ENCODE measurements around the gene PTPRN2. TPM values are rescaled to one million over a fixed set of nuclear protein-coding genes. Genes with fewer than 3 reads are reported as not detected.

The PTPRN2 gene
- total RNA-seq, 1 donor from 2014 or later = 15.4 TPM

DNA sequence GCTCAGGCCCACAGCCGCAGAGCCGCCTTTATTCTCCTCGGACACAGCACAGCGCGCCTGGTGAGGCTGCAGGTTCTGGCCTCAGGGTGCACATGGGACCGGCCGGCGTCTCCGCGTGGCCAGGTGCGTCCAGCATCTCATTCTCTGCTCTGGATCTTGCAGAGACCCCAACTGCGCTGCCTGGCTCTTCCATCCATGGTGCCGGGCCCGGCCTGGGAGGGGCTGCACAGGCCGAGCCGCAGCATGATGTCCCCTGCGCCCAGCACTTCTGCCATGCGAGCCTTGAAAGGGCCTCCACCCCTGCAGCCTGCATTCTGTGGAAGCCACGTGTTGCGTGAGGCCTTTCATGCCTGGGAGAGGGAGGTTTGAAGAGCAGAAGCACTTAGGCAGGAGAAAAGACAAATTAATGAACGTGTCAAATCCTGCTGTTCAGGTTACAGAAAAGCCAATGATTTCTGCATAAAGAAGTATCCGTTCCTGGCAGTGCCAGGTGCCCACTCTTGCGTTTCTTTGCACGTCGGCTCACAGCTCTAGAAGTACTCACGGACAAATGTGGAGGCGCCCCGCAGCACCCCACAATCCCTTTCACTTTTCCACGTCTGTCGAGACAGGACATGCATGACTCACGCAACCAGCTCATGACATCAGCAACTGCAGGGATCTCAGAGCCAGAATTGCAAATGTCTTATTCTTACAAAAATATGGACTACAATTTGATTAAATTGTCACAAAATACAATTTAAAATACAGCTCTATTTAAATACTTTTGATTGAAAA lies 679.4 kb downstream of the PTPRN2 start:
- no peaks in the 10 kb centered on the region for H3K36me3 Mint-ChIP-seq
- no peak overlapping the region for H3K4me3 Mint-ChIP-seq
- no peaks in the 10 kb centered on the region for H3K27me3 Mint-ChIP-seq
- H3K27ac Mint-ChIP-seq = no peak overlapping the region
- TF ChIP-seq, protein P1, sequence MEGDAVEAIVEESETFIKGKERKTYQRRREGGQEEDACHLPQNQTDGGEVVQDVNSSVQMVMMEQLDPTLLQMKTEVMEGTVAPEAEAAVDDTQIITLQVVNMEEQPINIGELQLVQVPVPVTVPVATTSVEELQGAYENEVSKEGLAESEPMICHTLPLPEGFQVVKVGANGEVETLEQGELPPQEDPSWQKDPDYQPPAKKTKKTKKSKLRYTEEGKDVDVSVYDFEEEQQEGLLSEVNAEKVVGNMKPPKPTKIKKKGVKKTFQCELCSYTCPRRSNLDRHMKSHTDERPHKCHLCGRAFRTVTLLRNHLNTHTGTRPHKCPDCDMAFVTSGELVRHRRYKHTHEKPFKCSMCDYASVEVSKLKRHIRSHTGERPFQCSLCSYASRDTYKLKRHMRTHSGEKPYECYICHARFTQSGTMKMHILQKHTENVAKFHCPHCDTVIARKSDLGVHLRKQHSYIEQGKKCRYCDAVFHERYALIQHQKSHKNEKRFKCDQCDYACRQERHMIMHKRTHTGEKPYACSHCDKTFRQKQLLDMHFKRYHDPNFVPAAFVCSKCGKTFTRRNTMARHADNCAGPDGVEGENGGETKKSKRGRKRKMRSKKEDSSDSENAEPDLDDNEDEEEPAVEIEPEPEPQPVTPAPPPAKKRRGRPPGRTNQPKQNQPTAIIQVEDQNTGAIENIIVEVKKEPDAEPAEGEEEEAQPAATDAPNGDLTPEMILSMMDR (conservative IDR thresholded peaks at IDR 0.05) = no peak
- H3K9me3 Mint-ChIP-seq = peaks cover 4% of the 10 kb centered on the region
- no peaks in the 10 kb centered on the region for H3K4me1 Mint-ChIP-seq (ENCODE audit: unreplicated experiment)
- no peak for DNase-seq (ENCODE audit: extremely low spot score, unreplicated experiment)

DNA sequence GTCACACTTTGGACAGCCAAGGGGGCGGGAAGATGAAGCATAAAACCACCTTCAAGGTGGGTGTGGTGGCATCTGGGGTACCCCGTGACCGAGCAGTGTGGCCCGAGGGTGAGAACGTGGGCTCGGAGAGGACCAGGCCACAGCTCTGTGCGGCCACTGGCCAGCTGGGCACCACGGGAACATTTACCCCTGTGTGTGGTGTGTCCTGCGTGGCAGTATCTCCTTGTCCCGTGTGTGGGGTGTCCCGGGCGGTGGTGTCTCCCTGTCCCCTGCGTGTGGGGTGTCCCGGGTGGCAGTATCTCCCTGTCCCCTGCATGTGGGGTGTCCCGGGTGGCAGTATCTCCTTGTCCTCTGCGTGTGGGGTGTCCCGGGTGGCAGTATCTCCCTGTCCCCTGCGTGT lies 680.5 kb downstream of the PTPRN2 start:
- no peak for DNase-seq (ENCODE audit: extremely low spot score, unreplicated experiment)
- Mint-ChIP-seq H3K4me1 (ENCODE audit: unreplicated experiment) (no peaks in the 10 kb centered on the region), H3K27ac (no peak overlapping the region), H3K27me3 (no peaks in the 10 kb centered on the region), H3K9me3 (peaks cover 4% of the 10 kb centered on the region), H3K36me3 (no peaks in the 10 kb centered on the region), H3K4me3 (no peak overlapping the region)
- TF ChIP-seq, protein P1 (conservative IDR thresholded peaks at IDR 0.05) = no peak

DNA sequence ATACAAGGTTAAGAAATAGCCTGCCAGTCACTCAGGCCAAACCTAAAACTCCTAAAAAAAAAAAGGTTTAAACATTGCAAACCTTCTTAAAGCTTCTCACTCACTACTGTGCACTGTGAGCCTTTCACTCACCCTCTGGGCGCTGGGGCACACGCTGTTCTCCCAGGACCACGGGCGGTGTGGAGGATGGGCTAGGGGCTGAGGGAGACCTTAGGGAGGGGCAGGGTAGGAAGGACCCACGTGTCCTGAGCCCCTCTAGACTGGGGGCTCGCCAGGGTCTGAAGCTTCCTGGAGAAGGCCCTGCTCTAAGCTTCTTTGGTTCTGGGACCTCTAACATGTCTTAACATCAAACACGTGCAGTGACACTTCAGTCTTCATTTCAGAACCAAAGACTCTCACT lies 681.0 kb downstream of the PTPRN2 start:
- H3K4me3 Mint-ChIP-seq = no peak overlapping the region
- TF ChIP-seq, protein P1 (conservative IDR thresholded peaks at IDR 0.05) = no peak
- no peaks in the 10 kb centered on the region for H3K36me3 Mint-ChIP-seq
- peaks cover 4% of the 10 kb centered on the region for H3K9me3 Mint-ChIP-seq
- no peaks in the 10 kb centered on the region for H3K27me3 Mint-ChIP-seq
- H3K27ac Mint-ChIP-seq = no peak overlapping the region
- no peaks in the 10 kb centered on the region for H3K4me1 Mint-ChIP-seq (ENCODE audit: unreplicated experiment)
- DNase-seq (ENCODE audit: extremely low spot score, unreplicated experiment) = no peak

DNA sequence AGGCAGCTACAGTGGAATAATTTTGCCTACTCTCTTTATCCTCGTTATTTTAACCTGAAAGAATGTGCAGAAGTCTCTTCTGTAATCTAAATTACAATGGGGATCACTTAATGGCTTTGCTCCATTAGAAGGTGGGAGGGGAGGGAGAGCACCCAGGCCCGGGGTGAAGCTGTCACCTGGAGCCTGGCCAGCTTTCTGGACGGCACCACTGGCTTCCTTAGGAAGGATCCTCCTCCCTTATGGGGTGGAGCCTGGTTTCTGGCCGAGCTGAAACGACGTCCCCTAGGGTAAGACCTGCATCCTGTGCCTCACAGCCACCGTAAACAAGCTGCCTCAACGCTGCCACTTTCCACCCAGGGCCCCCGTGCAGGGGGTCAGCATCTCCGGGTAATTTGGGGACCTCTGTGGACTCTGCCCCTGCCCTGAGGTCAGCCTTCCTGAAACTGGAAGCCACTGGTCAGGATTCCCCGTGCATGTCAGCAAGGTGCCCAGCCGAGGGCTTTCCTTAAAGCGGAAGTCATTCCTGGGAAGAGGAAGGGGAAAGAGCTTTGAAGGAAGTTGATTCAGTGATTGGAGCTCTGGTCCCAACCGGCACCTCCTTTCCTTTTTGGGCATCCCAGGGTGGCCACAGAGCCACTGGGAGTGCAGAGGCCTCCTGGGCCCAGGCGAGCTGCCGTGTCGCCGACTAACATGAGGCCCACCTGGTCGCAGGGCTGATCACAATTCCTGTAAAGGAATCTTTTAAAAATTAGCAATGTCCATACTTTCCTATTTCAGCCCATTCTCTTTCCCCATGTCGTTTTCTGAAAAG lies 681.8 kb downstream of the PTPRN2 start:
- H3K4me3 Mint-ChIP-seq = no peak overlapping the region
- H3K27ac Mint-ChIP-seq = no peak overlapping the region
- peaks cover under 1% of the 10 kb centered on the region for H3K27me3 Mint-ChIP-seq
- H3K4me1 Mint-ChIP-seq (ENCODE audit: unreplicated experiment) = peaks cover under 1% of the 10 kb centered on the region
- no peaks in the 10 kb centered on the region for H3K36me3 Mint-ChIP-seq
- DNase-seq (ENCODE audit: extremely low spot score, unreplicated experiment) = no peak
- TF ChIP-seq, protein P1 (conservative IDR thresholded peaks at IDR 0.05) = no peak
- peaks cover 3% of the 10 kb centered on the region for H3K9me3 Mint-ChIP-seq

DNA sequence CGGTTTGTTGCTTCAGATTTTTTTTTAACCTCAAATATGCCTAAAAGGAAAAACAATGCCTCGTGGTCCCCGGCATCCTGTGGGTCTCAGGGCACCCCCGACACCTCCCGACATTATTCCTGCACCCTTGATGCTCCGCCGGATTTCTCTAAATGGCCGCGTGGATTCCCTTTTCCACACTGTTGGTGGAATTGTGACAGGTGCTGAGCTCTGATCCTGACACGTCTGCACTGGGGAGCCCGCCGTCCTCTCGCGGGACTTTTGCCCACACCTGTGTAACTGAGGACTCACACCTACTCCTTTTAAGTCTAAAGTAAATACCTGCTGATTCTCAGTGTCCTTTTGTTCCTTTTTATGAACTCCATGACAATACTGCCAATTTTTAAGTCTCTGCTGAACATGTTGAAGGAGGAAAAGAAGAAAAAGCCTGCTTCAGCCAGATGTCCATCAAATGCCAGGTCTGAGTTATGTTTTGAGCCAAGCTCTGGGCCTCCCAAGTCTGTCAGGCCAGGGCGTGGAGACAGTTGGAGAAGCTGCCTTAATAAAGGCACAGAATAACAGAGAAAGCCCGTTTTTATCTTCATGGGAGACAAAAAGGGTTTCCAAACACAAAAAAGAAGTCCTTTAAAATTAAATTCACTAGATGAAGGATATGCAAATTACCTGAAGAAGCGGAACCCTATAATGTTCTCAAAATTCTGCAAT lies 682.6 kb downstream of the PTPRN2 start:
- Mint-ChIP-seq H3K9me3 (peaks cover 5% of the 10 kb centered on the region), H3K4me3 (no peak overlapping the region), H3K27ac (no peak overlapping the region), H3K4me1 (ENCODE audit: unreplicated experiment) (peaks cover 7% of the 10 kb centered on the region), H3K27me3 (peaks cover 2% of the 10 kb centered on the region), H3K36me3 (no peaks in the 10 kb centered on the region)
- TF ChIP-seq, protein P1 (conservative IDR thresholded peaks at IDR 0.05) = no peak
- no peak for DNase-seq (ENCODE audit: extremely low spot score, unreplicated experiment)

Data from type B pancreatic cell (in vitro differentiated cells).